H1 (cell line): ENCODE data around the gene PLCB4. TPM values are rescaled to one million over a fixed set of nuclear protein-coding genes. Genes with fewer than 3 reads are reported as not detected.

Experiments
- CHD2 ChIP-seq: IDR thresholded peaks from 2 replicates; pipeline ENCODE4 v1.6.1; 2012; ENCODE audit warnings: low read length, improper control_type of control experiment
- polyA plus RNA-seq, 7 experiments: library from polyadenylated mRNA; depleted of rRNA in 3 of 7; stranded (reverse) in 5 of 7; unstranded in 2 of 7; fragments of >200 nt in 5 of 7; fragments of 200-250 nt in 2 of 7; gene quantifications; 1 replicate in 5 of 7; 2 replicates in 1 of 7; 4 replicates in 1 of 7; pipeline versions ENCODE4 v1.2.1 to v1.2.3, GENCODE V29; 2011 to 2013; ENCODE audit warnings: missing spikeins in 2 of 7, mixed read lengths in 2 of 7
- total RNA-seq: library from RNA; stranded (reverse); fragmentation: NEBNext Ultra II Directional; extraction: Animal tissue kit (Norgen Biotek cat#: 25700); gene quantifications from 2 replicates; pipeline ENCODE4 v1.2.1, GENCODE V29; 2021
- TF ChIP-seq, protein P1 (sequence below): IDR thresholded peaks from 2 replicates; pipeline ENCODE4 v1.6.1; 2011; ENCODE audit warnings: low read depth, mild to moderate bottlenecking, low read length; ENCODE audit not compliant: insufficient read depth

PLCB4 gene
- total and polyA plus RNA-seq, 2 of the 8 experiments (the other 6 are each of a cell fraction or from before 2014, with no cell fraction given) = 3.2 to 14.1 TPM

DNA sequence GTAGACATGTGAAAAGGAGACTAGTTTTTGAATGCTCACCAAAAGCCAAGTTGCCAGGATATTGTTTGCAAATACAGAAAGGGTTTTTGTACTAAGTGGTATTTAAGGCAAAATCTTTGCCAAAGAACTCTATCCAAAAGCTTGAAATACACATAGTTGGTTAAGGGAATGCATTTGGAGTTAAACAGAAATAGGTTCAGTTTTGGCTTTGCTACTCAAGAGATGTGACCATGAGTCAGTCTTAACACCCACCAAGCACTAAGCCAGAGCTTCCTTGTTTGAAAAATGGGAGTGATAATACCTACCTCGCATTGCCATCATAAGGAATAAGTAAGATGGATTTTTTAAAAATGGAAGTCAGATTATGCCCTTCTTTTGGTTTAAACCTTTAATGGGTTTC is 253.8 kb downstream of the PLCB4 start (continued):
- no peak for TF ChIP-seq CHD2
- TF ChIP-seq, protein P1, sequence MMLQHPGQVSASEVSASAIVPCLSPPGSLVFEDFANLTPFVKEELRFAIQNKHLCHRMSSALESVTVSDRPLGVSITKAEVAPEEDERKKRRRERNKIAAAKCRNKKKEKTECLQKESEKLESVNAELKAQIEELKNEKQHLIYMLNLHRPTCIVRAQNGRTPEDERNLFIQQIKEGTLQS = no peak
